Fibroblast of mammary gland (primary cell): ENCODE data around the gene SLC9A3.

Source experiments
- DNase-seq: peaks from one replicate; pipeline ENCODE4 v3.0.0-alpha.2; 2010; ENCODE audit warnings: low read depth
- H3K4me3 ChIP-seq: 2 replicates; pipeline ENCODE4 v1.5.1; 2011; ENCODE audit warnings: low read depth, mild to moderate bottlenecking, low read length, moderate library complexity; ENCODE audit not compliant: control insufficient read depth
- TF ChIP-seq, protein P1 (sequence below): conservative IDR thresholded peaks from 2 replicates; pipeline ENCODE4 v1.5.1; 2011; ENCODE audit warnings: low read depth, low read length, inconsistent platforms; ENCODE audit not compliant: control insufficient read depth, insufficient read depth

SLC9A3 gene

DNA sequence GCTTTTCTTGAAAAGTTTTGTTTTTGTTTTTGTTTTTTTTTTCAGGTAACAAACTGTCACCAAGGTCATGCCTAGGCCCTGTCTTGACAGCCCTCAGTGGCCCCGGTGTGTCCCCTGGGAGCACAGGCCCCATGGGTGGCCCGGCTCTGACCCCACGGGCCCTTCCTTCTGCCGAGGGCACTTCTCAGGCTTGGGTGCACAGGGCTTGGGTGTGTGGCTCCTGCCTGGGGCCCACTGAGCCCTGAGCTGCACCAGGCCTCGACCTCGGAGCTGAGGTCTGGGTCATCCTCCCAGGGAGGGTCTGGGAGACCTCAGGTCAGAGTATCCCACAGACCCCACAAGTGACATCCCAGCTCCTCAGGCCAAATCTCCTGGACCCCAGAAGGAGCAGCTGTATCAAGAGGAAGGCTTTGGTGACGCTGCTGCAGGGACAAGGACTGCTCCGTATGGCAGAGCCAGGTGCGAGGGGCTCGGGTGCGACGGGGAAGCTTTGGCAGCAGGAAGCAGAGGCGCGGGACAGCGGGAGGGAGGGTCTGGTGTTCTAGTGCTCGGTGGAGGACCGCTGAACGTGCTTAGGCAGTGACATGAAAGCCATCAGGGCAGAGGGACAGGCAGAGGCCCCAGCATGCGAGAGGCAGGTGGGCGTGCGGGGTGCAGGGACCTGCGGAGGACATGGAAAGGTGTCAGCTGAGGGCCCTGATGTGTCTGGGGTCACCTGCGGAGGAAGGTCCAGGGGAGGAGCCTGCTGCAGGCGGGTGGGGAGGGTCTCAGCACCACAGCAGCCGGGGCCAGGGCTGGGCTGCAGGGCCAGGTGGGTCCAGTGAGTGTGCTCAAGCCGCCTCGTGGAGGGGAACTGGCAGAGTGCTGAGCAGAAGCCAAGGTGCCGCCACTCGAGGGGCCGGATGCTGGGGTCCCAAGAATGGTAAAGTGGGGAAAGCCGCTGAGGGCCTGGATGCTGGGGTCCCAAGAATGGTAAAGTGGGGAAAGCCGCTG is 18.4 kb upstream of the SLC9A3 start:
- no peak overlapping the region for H3K4me3 ChIP-seq
- DNase-seq = no peak
- TF ChIP-seq, protein P1, sequence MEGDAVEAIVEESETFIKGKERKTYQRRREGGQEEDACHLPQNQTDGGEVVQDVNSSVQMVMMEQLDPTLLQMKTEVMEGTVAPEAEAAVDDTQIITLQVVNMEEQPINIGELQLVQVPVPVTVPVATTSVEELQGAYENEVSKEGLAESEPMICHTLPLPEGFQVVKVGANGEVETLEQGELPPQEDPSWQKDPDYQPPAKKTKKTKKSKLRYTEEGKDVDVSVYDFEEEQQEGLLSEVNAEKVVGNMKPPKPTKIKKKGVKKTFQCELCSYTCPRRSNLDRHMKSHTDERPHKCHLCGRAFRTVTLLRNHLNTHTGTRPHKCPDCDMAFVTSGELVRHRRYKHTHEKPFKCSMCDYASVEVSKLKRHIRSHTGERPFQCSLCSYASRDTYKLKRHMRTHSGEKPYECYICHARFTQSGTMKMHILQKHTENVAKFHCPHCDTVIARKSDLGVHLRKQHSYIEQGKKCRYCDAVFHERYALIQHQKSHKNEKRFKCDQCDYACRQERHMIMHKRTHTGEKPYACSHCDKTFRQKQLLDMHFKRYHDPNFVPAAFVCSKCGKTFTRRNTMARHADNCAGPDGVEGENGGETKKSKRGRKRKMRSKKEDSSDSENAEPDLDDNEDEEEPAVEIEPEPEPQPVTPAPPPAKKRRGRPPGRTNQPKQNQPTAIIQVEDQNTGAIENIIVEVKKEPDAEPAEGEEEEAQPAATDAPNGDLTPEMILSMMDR = no peak

DNA sequence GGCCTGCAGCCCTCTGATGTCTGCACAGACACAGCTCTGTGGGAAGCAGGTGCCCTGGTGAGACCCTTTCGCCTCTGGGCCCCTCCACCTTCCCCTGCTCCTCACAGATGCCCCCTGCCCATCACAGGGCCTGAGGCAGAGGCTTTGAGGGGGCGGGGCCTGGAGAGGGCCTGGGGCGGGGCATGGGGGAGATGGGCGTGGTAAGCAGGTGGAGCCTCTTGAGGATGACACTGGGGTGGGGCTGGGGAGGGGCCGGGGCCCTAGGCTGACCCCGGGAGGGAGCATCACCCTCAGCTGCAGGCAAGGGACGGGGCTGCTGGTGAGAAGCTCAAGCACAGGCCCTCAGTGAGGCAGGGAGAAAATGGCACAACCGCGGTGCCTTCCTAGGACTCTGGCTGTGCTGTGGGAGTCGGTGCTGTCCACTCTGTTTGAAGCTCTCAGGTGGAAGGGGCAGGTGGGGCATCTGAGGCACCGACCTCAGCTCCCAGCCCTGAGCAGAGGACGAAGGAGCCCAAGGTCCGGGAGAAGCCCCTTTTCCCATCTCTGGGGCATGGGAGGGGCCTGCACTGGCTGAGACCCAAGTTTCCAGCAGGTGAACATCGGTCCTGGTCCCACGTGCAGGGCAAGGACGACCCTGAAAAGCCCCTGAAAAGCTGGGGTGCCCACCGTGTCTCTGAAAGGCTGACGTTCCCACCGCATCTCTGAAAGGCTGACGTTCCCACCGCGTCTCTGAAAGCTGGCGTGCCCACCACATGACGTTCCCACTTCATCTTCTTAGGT is 17.5 kb upstream of the SLC9A3 start:
- TF ChIP-seq, protein P1 = no peak
- DNase-seq = no peak
- no peak overlapping the region for H3K4me3 ChIP-seq

DNA sequence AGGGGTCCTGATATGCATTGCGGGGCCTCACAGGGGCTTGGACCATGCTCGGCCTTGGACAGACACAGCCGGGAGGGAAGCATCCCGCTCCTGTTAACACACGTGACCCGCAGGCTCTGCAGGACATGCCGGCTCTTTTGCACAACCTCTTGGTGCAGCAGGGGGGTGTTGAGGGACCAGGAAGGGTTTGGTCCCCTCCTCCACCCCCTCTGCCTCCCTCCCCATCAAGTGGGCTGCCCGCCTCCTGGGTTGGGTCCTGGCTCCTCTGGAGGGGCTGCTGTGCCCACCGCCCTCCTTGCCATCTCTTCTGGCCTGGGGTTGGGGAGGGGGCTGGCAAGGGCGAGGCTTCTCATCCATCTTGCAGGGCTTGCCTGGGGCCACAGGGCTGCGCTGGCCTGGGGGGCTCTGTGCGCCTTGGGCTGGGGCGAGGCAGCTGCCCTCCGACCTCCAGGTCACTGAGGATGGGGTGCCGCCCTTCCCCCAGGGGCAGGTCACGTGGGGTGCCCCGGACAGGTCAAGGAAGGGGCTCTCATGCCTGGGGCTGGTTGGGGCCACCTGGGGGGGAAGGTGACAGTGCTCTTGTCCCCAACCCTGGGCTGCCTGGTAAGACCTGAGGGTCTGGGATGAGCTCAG is 16.8 kb upstream of the SLC9A3 start:
- TF ChIP-seq, protein P1 = no peak
- no peak overlapping the region for H3K4me3 ChIP-seq
- no peak for DNase-seq

DNA sequence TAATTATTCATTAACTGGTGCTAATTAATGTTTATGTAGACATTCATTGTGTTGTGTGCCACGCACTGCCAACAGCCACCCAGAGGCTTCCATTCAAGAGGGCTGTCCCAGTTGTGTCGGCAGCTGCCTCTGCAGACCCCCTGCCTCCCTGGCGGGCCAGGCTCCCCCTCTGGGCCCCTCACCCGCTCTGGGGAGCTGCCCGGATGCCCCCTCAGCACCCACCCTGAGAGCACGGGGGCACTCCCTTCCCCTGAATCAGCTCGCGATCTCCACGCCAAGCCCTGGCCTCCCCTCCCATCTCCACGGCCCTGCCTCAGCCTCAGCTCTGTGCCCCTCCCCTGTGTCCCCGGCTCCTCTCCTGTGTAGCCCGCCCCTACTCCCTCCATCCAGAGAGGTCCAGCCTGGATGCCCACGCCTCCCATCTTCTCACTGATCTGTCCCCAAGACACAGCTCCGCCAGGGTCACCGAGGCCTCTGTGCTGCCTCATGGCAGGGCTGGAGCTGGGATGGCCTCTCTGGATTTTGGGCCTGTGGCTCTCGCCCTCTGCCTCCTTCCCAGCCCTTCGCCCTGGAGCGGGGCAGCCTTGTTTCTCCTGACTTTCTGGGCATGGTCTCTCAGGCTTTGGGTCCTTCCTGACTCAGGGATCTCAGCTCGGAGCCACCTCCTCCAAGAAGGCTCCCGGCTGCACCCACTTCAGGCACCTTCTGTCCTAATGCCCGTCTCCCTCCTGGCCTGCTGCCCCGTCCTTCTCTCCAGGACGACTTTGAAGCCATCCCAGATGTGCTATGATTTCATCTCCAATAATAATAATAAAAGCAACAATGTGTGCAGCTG is 16.0 kb upstream of the SLC9A3 start:
- no peak for DNase-seq
- H3K4me3 ChIP-seq = no peak overlapping the region
- TF ChIP-seq, protein P1 = no peak

DNA sequence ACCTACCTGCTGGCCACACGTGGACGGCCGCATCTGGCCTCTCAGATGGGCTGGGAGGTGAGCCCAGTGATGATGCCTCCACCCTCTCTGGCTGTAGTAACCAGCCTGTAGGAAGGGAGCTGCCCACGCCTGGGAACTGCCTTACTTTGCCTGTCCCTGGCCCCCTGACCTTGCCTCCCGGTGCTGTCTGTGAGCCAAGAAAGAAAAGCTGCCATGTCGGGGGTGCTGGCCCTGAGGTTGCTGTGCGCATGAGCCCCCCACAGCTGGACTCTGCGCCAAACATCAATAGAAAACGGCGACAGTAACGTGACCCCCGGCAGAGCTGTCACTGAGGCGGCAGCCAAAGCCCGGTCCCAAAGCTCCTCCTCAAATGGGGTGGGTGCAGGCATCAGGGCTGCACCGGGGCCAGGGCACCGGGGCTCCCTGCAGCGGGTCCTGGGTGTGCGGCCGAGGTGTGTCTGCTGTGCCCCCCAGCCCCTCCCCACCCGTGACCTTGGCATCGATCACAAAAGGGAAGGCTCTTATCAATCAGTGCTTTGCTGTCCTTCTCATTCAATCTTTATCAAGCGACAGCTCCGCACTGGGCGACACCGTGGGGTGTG is 15.3 kb upstream of the SLC9A3 start:
- TF ChIP-seq, protein P1 = no peak

More for the DNA sequence above, 15.3 kb upstream of the SLC9A3 start:
- no peak for DNase-seq
- no peak overlapping the region for H3K4me3 ChIP-seq
